HG03571 (cell line): ENCODE results near the gene ACADSB.

Experiments
- ATAC-seq: cut with Tn5 transposase; IDR thresholded peaks from one replicate; pipeline ENCODE4 v1.9.1; 2021; ENCODE audit not compliant: unreplicated experiment

ACADSB gene

GRCh38 chr10:123008355-123009104 lies at the start of gene ACADSB, which contains the start of gene IKZF5:
Gene ACADSB (plus strand): TSS chr10:123009006. CDS start chr10:123009030, 24 bp downstream.
Gene IKZF5 (minus strand): TSS chr10:123008795. CDS start chr10:122998625, 10,170 bp downstream.
- peak; percentile 85 for ATAC-seq

GRCh38 chr10:122962405-122962804 lies 46.4 kb upstream of the ACADSB start:
- ATAC-seq: no peak

- ATAC-seq: no peak
Observed at GRCh38 chr10:122966879-122967278, 41.9 kb upstream of the ACADSB start.

- no peak for ATAC-seq
Observed at GRCh38 chr10:122968698-122969097, 40.1 kb upstream of the ACADSB start.

- ATAC-seq: no peak
Observed at GRCh38 chr10:122974023-122974422, 34.8 kb upstream of the ACADSB start.

GRCh38 chr10:122974543-122975064 lies 34.2 kb upstream of the ACADSB start:
- ATAC-seq: no peak

- ATAC-seq: peak; percentile 98
Observed at GRCh38 chr10:122980209-122981065, 28.4 kb upstream of the ACADSB start, which contains the start of gene PSTK. Gene PSTK (plus strand): TSS chr10:122980401. CDS start chr10:122980480, 79 bp downstream.

- ATAC-seq: no peak
Observed at GRCh38 chr10:122981066-122981464, 27.7 kb upstream of the ACADSB start.

- ATAC-seq: no peak
Observed at GRCh38 chr10:122983898-122984297, 24.9 kb upstream of the ACADSB start.

- ATAC-seq: no peak
Observed at GRCh38 chr10:122984708-122985107, 24.1 kb upstream of the ACADSB start.

GRCh38 chr10:122986335-122986734 lies 22.5 kb upstream of the ACADSB start:
- no peak for ATAC-seq

- ATAC-seq: no peak
Observed at GRCh38 chr10:122988501-122988900, 20.3 kb upstream of the ACADSB start.

- ATAC-seq: no peak
Observed at GRCh38 chr10:122990278-122990677, 18.5 kb upstream of the ACADSB start.

GRCh38 chr10:122992031-122992585 lies 16.7 kb upstream of the ACADSB start:
- ATAC-seq: no peak

- ATAC-seq: no peak
Observed at GRCh38 chr10:122993797-122994336, 14.9 kb upstream of the ACADSB start.

GRCh38 chr10:122995936-122996335 lies 12.9 kb upstream of the ACADSB start:
- no peak for ATAC-seq

GRCh38 chr10:122997864-122998263 lies 10.9 kb upstream of the ACADSB start:
- no peak for ATAC-seq

GRCh38 chr10:122998360-122998917 lies 10.4 kb upstream of the ACADSB start:
- no peak for ATAC-seq

GRCh38 chr10:122998934-122999333 lies 9.9 kb upstream of the ACADSB start:
- ATAC-seq: no peak

GRCh38 chr10:122999347-122999746 lies 9.5 kb upstream of the ACADSB start:
- ATAC-seq: no peak

GRCh38 chr10:123000155-123000554 lies 8.7 kb upstream of the ACADSB start:
- no peak for ATAC-seq
